COLO668 (cell line): ENCODE data around the gene RTN4R.
A peak's percentile ranks its signal among the peaks of the same experiment; 100 is the strongest.

Experiments used
- DNase-seq: peaks from one replicate; lab custom pipeline; 2025; ENCODE audit not compliant: unreplicated experiment; lab: John Stamatoyannopoulos, UW

Gene RTN4R

GRCh38 chr22:20243537-20244249, 24.4 kb downstream of the RTN4R start:
- DNase-seq = peak; percentile 37

DNA sequence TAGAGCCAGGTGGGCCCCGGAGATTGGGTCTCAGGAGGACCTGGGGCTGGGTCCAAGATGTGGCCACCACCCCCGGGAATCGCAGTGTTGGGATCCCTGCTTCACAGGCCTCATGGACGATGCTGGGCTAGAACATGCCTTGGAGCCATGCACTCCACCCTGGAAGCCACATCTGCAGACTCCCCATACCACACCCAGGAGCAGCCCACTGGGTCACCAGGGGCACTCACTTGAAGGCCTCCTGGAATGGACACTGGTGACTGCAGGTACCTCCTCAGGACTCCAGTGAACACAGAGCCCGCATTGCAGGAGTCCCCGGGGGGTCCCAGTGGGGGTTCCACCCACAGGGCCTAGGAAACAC, 25.0 kb downstream of the RTN4R start:
- no peak for DNase-seq

DNA sequence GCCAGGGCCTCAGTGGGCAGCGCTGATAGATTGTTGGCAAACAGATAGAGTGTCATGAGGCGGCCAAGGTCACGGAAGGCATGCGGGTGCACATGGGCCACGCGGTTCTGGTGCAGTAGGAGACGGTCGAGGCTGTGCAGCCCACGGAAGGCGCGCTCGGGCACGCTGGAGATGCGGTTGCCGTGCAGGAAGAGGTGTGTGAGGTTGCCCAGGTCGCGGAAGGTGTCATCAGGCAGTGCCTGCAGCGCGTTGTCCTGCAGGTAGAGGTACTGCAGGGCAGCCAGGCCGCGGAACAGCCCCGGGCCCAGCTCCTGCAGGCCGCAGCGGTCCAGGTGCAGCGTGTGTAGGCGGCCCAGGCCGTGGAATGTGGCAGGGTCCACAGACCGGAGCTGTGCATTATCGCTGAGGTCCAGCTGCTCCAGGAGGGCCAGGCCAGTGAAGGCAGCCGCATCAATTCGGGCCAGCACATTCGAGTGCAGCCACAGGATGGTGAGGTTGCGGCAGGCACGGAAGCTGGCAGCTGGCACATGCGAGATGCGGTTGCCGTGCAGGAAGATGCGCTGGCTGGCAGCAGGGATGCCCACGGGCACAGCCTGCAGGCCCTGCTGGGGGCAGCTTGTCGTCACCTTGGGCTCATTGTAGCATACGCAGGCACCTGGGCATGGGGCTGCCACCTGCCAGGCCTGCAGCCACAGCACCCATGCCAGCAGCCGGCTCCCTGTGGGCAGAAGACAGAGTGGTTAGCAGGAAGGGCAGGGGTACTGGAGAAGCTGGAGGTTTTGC, 25.5 kb downstream of the RTN4R start:
- no peak for DNase-seq

DNA sequence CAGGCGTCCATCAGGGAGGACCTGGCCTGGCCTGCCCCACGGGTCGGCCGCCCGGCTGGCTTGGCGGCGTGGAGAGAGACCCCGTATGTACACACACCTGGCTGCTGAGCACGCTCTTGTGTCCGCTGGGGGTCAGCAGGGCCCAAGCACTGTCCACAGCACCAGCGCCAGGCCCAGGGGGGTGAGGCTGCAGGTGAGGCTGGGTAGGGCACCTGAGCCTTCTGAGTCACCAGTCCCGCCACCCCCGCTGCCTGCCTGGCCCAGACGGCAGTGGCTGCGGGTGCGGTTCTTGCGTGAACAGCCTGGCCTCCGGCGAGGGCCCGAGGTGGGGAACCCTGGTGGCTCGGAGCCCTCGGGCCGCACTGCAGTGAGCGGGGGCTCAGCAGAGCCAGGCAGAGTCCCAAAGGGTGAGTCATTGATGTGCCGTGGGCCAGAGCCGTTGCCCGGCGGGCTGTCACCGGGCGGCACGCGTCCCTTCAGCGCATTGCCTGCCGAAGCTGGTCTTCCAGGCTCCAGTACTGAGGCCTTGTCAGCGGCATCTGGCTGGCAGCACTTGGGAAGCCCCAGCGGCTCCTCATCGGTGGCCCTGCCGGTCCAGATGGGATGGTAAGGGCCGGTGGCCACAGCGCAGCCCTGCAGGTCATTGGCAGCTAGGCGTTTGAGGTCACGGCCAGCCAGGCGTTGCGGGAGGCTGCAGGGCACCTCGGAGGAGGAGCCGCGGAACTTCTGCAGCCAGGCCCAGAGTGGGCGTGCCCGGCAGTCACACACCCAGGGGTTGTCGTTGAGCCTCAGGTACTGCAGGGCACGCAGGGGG, 26.3 kb downstream of the RTN4R start:
- peak; percentile 14 for DNase-seq

GRCh38 chr22:20240900-20241299, 27.2 kb downstream of the RTN4R start:
- DNase-seq = no peak

DNA sequence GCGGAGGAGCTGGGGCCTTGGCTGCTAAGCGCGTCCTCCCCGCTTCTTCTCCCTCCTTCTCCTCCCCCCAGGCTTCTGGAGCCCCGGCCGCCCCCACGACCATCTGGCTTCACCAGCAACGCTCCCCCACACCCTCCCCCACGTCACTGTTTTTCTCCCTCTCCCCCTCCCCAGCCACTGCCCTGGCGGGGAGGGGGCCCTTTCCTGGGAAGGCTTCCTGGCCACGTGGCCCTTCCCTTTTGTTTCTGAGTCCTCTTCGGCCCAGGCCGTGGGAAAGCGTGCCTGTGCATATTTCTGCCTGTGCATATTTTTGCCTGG, 27.7 kb downstream of the RTN4R start:
- no peak for DNase-seq

- DNase-seq = no peak
These were observed 28.3 kb downstream of the RTN4R start for GRCh38 chr22:20239676-20240446.

- peak; percentile 56 for DNase-seq
These were observed 29.0 kb downstream of the RTN4R start for GRCh38 chr22:20238901-20239675.

GRCh38 chr22:20238536-20238900, 29.6 kb downstream of the RTN4R start:
- peak; percentile 78 for DNase-seq

DNA sequence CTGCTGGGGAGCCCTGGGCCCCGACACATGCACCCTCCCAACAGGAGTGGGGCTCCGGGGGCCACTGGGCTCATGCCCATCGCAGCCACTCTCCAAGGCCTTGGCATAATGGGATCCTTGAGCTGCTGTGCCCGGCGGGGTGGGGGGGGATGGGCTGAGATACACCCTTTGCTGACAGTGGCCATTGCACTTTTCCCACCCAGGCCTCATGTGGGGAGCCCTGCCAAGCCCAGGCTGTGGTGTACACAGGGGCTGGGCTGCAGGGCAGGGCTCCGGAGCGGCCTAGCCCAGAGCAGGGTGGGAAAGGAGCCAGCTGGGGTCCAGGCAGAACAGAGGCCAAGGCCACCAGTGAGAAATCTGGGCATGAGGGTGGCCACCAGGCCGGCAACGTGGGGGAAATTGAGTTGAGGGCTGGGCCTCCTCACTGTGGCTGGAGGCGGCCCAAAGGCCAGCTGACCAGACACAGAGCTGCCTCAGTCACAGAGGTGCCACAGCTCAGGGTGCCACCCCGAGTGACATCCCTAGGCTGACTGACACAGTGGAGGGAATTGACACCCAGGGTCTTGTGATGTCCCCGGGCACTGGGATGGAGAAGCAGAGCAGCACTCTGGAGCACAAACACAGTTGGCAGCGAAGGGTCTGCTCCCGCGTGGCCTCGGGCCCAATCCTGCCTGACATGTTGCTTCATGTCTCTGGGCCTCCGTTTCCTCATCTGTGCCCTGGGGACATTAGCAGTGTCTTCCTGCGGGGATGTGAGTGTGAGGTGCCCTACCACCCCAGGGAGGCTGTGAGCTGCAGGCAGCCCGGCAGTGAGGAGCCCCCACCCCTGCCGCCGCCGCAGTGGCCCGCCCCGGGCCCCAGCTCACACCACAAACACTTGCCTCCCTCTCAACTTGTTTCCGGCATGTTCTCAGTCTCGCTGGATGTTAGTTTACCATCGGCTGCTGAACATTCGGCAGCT, 30.4 kb downstream of the RTN4R start:
- DNase-seq = no peak

DNA sequence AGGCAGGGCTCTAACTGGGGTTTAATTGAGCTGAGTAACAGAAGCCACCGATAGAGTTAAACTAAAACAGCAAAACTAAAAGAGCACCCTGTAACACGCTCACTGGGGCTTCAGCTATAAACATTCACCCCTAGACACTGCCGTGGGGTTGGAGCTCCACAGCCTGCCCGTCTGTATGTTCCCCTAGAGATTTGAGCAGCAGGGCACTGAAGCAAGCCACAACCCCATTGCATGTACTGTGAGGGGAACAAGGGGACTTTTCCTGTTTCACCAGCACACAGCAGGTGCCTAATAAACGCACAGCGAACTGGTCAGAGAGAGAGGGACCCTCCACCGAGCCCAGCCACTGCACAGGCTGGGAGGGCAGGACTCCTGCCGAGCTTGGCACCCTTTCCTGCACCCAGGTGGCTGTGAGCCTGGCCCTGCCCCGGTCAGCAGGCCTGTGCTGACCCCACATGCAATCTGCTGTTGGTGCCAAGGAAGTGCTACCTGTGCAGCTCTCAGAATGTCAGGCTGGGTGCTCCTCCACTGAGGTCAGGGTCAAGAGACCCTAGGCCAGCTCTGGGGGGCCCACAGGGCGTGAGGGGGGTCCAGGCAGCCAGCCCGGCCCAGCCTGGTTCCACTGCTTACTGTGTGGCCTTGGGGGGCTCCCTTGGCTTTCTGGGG, 31.9 kb downstream of the RTN4R start:
- no peak for DNase-seq

GRCh38 chr22:20235389-20235991, 32.6 kb downstream of the RTN4R start:
- no peak for DNase-seq

DNA sequence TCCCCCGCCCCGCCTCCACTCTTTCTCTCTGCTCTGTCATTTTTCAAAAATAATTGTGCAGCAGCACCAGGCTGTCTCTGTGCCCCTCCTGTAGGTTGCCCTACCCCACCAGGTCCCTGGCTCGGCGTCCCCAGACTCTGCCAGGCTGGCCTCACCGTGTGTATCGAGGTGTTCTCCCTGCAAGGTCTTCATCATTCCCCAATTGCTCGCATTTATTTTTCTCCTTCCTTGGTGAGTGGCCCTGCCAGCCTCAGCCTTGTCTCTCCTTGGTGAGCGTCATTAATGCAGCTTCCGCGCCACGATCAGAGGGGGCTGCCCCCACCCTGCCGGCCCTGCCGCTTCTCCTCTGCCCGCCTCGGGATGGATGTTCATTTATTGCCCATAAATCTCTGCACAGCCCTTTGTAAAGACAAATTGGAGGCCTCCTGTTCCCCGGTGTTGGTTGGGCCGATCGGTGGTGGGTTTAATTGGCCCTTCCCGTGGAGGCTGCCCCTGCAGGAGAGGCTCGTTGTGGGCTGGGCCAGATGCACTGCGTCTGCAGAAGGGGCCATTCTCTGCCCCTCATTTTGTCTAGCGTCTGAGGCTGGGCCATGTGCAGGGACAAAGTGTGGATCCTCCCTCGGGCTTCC, 33.2 kb downstream of the RTN4R start:
- no peak for DNase-seq

- DNase-seq = no peak
These were observed 33.8 kb downstream of the RTN4R start for GRCh38 chr22:20234314-20234682.

DNA sequence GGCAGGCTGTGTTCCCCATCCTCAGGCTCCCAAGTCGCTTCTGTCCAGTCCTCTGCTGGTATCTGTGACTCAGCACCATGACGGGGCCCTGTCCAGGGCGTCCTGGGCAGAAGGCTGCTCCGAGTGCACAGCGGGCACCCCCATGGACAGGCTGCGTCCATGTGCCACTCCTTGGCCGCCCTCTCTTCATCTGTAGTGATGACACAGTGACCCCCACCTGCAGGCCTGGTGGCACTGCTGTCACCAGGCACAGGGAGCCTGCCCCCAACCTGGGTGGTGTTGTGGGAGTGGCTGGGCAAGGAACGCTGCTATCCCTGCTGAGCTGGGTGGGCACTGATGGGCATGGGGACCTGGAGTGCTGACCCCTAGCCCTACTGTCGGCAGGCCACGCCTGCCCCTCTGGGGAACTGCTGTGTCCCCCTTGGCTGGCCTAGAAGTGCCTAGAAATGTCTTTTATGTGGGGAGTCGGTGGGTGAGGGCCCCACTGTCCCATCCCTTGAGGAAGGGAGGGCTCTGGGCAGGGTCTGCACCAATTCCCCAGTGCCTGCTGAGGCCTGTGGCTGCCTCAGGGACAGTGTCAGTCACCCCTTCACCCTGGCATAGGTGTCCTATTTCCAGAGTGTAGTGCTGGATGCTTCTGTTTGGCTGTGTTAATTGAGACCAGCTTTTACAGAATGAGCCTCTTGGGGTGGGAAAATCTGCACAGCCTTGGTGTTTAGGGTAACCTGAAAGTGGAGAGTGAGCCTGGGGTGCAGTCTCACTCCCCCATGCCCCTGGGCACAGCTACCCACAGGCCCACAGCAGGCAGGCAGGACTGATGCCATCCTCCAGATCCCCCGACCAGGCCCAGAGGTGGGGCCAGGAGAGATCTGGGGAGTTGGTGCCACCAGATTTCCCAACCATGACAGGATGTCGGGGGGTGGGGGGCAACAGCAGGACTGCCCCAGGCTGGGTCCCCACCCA, 34.5 kb downstream of the RTN4R start:
- no peak for DNase-seq

GRCh38 chr22:20232781-20233180, 35.3 kb downstream of the RTN4R start:
- DNase-seq = peak; percentile 51

DNA sequence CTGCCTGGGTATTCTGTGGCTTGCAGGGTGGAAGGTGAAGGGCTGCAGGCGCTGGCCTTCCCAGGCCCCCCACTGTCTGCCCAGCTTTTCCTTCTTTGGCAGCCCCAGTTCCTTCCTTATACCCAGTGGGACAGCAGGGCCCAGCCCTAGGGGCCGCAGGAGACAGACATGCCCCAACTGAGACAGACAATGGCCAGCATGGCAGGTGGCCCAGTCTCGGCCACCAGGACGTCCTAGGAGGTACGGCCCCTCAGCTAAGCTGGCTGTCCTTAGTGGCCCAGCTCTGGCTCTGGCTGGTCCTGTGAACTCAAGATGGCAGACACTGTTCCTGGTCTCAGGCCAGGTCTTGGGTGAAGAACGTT, 35.9 kb downstream of the RTN4R start:
- DNase-seq = no peak
